CD4-positive, alpha-beta T cell treated with Interleukin-17A for 4 hours (primary cell): ENCODE data around the gene PELI1.
A peak's percentile ranks its signal among the peaks of the same experiment; 100 is the strongest.

ENCODE experiments used
- DNase-seq: peaks from one replicate; pipeline ENCODE4 v3.0.0-alpha.2; 2020; ENCODE audit warnings: mixed read lengths

PELI1 gene

GRCh38 chr2:64153811-64154210, 9.6 kb upstream of the PELI1 start:
- DNase-seq = no peak

GRCh38 chr2:64151476-64151875, 7.3 kb upstream of the PELI1 start:
- DNase-seq = no peak

- no peak for DNase-seq
These were observed 1.5 kb upstream of the PELI1 start for GRCh38 chr2:64145714-64146113.

- DNase-seq = no peak
These were observed 899 bp upstream of the PELI1 start for GRCh38 chr2:64145119-64145518.

- DNase-seq = peak; percentile 48
These were observed 807 bp downstream of the PELI1 start for GRCh38 chr2:64143169-64144056.

GRCh38 chr2:64142741-64143168, 1.5 kb downstream of the PELI1 start:
- DNase-seq = no peak

GRCh38 chr2:64141674-64142405, 2.4 kb downstream of the PELI1 start:
- DNase-seq = no peak

GRCh38 chr2:64140665-64141200, 3.5 kb downstream of the PELI1 start:
- no peak for DNase-seq

- DNase-seq = no peak
These were observed 4.3 kb downstream of the PELI1 start for GRCh38 chr2:64139956-64140355.

GRCh38 chr2:64137996-64138395, 6.2 kb downstream of the PELI1 start:
- DNase-seq = no peak

- DNase-seq = no peak
These were observed 6.7 kb downstream of the PELI1 start for GRCh38 chr2:64137567-64137966.

GRCh38 chr2:64135421-64135820, 8.8 kb downstream of the PELI1 start:
- no peak for DNase-seq

GRCh38 chr2:64134813-64135212, 9.4 kb downstream of the PELI1 start:
- DNase-seq = no peak

GRCh38 chr2:64133828-64134227, 10.4 kb downstream of the PELI1 start:
- no peak for DNase-seq

- no peak for DNase-seq
These were observed 10.9 kb downstream of the PELI1 start for GRCh38 chr2:64133354-64133753.

- DNase-seq = no peak
These were observed 13.9 kb downstream of the PELI1 start for GRCh38 chr2:64130333-64130732.

GRCh38 chr2:64128943-64129391, 15.3 kb downstream of the PELI1 start:
- DNase-seq = no peak

- no peak for DNase-seq
These were observed 15.8 kb downstream of the PELI1 start for GRCh38 chr2:64128406-64128805.

- no peak for DNase-seq
These were observed 17.1 kb downstream of the PELI1 start for GRCh38 chr2:64127119-64127518.

GRCh38 chr2:64126601-64127000, 17.6 kb downstream of the PELI1 start:
- DNase-seq = no peak

- no peak for DNase-seq
These were observed 19.6 kb downstream of the PELI1 start for GRCh38 chr2:64124571-64124970.

- DNase-seq = no peak
These were observed 20.1 kb downstream of the PELI1 start for GRCh38 chr2:64124168-64124567.

- DNase-seq = no peak
These were observed 20.5 kb downstream of the PELI1 start for GRCh38 chr2:64123740-64124139.

- no peak for DNase-seq
These were observed 21.9 kb downstream of the PELI1 start for GRCh38 chr2:64122358-64122757.
